Neural progenitor cell (in vitro differentiated cells): Measurements from ENCODE around the gene MAP7.

Experiments used
- CTCF ChIP-seq: fragments of 200-600 bp; sonication (generic); IDR thresholded peaks from 2 replicates; pipeline ENCODE4 v1.5.1; 2017; ENCODE audit warnings: antibody characterized with exemption, mild to moderate bottlenecking
- EZH2 ChIP-seq: fragments of 200-600 bp; sonication (generic); IDR thresholded peaks from 2 replicates; pipeline ENCODE4 v1.6.1; 2017; ENCODE audit warnings: antibody characterized with exemption, mild to moderate bottlenecking, moderate library complexity

GRCh38 chr6:136412410-136412809 lies 137.8 kb downstream of the MAP7 start:
- TF ChIP-seq CTCF (no peak), EZH2 (no peak)
